K562 (cell line): Measurements from ENCODE around the gene ADAR. TPM values are rescaled to one million over a fixed set of nuclear protein-coding genes. Genes with fewer than 3 reads are reported as not detected.

Experiments
- ARNT ChIP-seq, 2 experiments: fragments of 450-650 bp; IDR thresholded peaks; 2 replicates each; pipeline ENCODE4 v1.6.1; 2016; ENCODE audit warnings: mild to moderate bottlenecking in 1 of 2
- ERF ChIP-seq: fragments of 450-650 bp; formaldehyde crosslinking; IDR thresholded peaks from 2 replicates; pipeline ENCODE4 v1.4.0; 2020; ENCODE audit warnings: mild to moderate bottlenecking, mixed read lengths
- FOXK1 ChIP-seq: sonication (generic); formaldehyde crosslinking; IDR thresholded peaks from 2 replicates; pipeline ENCODE4 v1.8.0; 2022; ENCODE audit warnings: missing genetic modification reagents, mild to moderate bottlenecking, borderline replicate concordance
- GATAD2A ChIP-seq: fragments of 450-650 bp; IDR thresholded peaks from 2 replicates; pipeline ENCODE4 v1.6.1; 2017
- LEF1 ChIP-seq: fragments of 450-650 bp; IDR thresholded peaks from 2 replicates; pipeline ENCODE4 v1.6.1; 2016; ENCODE audit warnings: mild to moderate bottlenecking
- MXI1 ChIP-seq: IDR thresholded peaks from 2 replicates; pipeline ENCODE4 v1.6.1; 2011; ENCODE audit warnings: low read depth, mild to moderate bottlenecking, improper control_type of control experiment, low read length
- NELFE ChIP-seq: IDR thresholded peaks from 2 replicates; pipeline ENCODE4 v1.6.1; 2011; ENCODE audit warnings: mild to moderate bottlenecking; ENCODE audit not compliant: insufficient read depth, insufficient read length
- NRF1 ChIP-seq, 2 experiments: fragments of 450-650 bp; IDR thresholded peaks in 1 of 2; conservative IDR thresholded peaks in 1 of 2; 2 replicates each; pipeline ENCODE4 v1.6.1; 2014; ENCODE audit warnings: mild to moderate bottlenecking in 2 of 2
- PHB ChIP-seq: fragments of 250-450 bp; sonication (Bioruptor Pico); IDR thresholded peaks from 2 replicates; pipeline ENCODE4 v1.5.0; 2021
- SP1 ChIP-seq: sonication (generic); formaldehyde crosslinking; IDR thresholded peaks from 2 replicates; pipeline ENCODE4 v1.8.1; 2022; ENCODE audit warnings: mild to moderate bottlenecking, missing genetic modification reagents
- TEAD1 ChIP-seq, 2 experiments: fragments of 450-650 bp in 1 of 2; sonication (generic) in 1 of 2; formaldehyde crosslinking; IDR thresholded peaks; 2 replicates each; pipeline versions ENCODE4 v1.4.0 to v1.8.0; 2020 to 2022; ENCODE audit warnings: mild to moderate bottlenecking in 2 of 2, missing genetic modification reagents in 1 of 2
- ZNF445 ChIP-seq: fragments of 250-450 bp; sonication (Bioruptor Pico); IDR thresholded peaks from 2 replicates; pipeline ENCODE4 v1.4.0; 2020; ENCODE audit warnings: low read depth, mild to moderate bottlenecking, moderate library complexity
- ZNF57 ChIP-seq: fragments of 450-650 bp; formaldehyde crosslinking; IDR thresholded peaks from 2 replicates; pipeline ENCODE4 v1.4.0; 2020; ENCODE audit warnings: mild to moderate bottlenecking, moderate library complexity
- polyA plus RNA-seq, 8 experiments: library from polyadenylated mRNA; depleted of rRNA in 4 of 8; stranded (reverse) in 5 of 8; unstranded in 3 of 8; fragments of >200 nt; fragmentation: Nextera tagmentation in 2 of 8; fragmentation: Illumina TruSeq in 1 of 8; extraction: Ambion mirVana in 2 of 8; extraction: Trizol in 1 of 8; gene quantifications; 2 replicates each; pipeline versions ENCODE4 v1.2.1 to v1.2.3, GENCODE V29; 2011 to 2014; ENCODE audit warnings: inconsistent platforms in 1 of 8, missing spikeins in 1 of 8
- total RNA-seq, 7 experiments: library from RNA; depleted of rRNA in 6 of 7; stranded (reverse); fragments of >200 nt in 6 of 7; fragmentation: Illumina TruSeq in 2 of 7; extraction: Trizol in 2 of 7; gene quantifications; 2 replicates each; pipeline versions ENCODE4 v1.2.1 to v1.2.3, GENCODE V29; 2011 to 2021; ENCODE audit warnings: low replicate concordance in 1 of 7
- TF ChIP-seq, protein P1 (sequence below), 2 experiments: fragments of 450-650 bp in 1 of 2; sonication (generic) in 1 of 2; formaldehyde crosslinking in 1 of 2; IDR thresholded peaks; 2 replicates each; pipeline versions ENCODE4 v1.7.1 to v1.9.0; 2016 to 2022; ENCODE audit warnings: inconsistent platforms in 1 of 2, mild to moderate bottlenecking in 1 of 2, missing genetic modification reagents in 1 of 2
- TF ChIP-seq, protein P2 (sequence below): IDR thresholded peaks from 2 replicates; pipeline ENCODE4 v1.6.1; 2011; ENCODE audit not compliant: insufficient read length; ENCODE audit errors: extremely low read depth
- TF ChIP-seq, protein P3 (sequence below): sonication (generic); formaldehyde crosslinking; IDR thresholded peaks from 2 replicates; pipeline ENCODE4 v1.8.0; 2022; ENCODE audit warnings: missing genetic modification reagents, mild to moderate bottlenecking, borderline replicate concordance

Gene ADAR
- total and polyA plus RNA-seq, 9 of the 15 experiments (the other 6 are each of a cell fraction or from before 2014, with no cell fraction given), result 30.1 to 123 (median 60.2) TPM

DNA sequence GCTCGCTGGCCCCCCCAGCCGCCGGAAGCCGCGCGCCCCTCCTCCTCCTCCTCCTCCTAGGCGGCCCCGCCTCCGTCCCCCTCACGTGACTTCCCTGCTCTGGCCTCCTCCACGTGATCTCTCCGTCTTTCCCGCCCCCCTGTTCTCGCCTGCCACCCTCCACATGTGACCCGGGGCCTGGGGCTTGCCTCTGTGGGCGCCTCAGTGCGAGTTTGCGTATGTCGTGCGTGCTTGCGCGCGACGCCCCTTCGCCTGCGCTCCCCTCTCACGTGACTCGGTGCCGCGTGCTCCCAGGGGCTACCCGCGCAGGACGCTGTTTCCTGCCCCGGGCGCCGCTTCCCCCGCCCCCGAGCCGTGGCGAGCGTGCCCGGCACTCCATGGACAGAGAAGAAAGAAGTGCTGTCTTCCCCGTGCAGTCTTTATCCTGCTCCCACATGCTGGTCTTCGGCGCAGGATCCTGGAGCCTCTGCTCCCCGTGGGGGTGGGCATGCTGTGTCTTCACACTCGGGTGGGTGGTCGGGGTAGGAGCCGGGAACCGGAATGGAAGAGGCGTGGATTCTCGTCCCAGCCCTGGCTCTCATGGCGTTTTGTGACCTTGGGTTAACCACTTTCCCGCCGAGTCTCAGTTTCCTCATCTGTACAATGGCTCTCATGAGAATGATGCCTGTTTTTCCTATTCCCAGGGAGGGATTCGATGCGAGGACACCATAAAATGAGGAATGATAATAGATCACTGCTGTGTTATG, 49.1 kb downstream of the ADAR start (continued):
- TF ChIP-seq, protein P1, sequence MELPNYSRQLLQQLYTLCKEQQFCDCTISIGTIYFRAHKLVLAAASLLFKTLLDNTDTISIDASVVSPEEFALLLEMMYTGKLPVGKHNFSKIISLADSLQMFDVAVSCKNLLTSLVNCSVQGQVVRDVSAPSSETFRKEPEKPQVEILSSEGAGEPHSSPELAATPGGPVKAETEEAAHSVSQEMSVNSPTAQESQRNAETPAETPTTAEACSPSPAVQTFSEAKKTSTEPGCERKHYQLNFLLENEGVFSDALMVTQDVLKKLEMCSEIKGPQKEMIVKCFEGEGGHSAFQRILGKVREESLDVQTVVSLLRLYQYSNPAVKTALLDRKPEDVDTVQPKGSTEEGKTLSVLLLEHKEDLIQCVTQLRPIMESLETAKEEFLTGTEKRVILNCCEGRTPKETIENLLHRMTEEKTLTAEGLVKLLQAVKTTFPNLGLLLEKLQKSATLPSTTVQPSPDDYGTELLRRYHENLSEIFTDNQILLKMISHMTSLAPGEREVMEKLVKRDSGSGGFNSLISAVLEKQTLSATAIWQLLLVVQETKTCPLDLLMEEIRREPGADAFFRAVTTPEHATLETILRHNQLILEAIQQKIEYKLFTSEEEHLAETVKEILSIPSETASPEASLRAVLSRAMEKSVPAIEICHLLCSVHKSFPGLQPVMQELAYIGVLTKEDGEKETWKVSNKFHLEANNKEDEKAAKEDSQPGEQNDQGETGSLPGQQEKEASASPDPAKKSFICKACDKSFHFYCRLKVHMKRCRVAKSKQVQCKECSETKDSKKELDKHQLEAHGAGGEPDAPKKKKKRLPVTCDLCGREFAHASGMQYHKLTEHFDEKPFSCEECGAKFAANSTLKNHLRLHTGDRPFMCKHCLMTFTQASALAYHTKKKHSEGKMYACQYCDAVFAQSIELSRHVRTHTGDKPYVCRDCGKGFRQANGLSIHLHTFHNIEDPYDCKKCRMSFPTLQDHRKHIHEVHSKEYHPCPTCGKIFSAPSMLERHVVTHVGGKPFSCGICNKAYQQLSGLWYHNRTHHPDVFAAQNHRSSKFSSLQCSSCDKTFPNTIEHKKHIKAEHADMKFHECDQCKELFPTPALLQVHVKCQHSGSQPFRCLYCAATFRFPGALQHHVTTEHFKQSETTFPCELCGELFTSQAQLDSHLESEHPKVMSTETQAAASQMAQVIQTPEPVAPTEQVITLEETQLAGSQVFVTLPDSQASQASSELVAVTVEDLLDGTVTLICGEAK (IDR thresholded peaks at IDR 0.05), result peak; percentile 80
- TF ChIP-seq, protein P1 (CRISPR knock-in tag; IDR thresholded peaks at IDR 0.05), result peak; percentile 65
- TF ChIP-seq SP1 (CRISPR knock-in tag) (peak; percentile 97), ZNF57 (CRISPR knock-in tag) (0 out of 2 replicates have a peak, but pooled peaks have one; percentile 5), FOXK1 (CRISPR knock-in tag) (peak; percentile 84), LEF1 (peak; percentile 85), GATAD2A (peak; percentile 57; the same call in 1 of the 2 replicates), ERF (CRISPR knock-in tag) (peak; percentile 29; the same call in 1 of the 2 replicates), MXI1 (peak; percentile 40; the same call in 1 of the 2 replicates), NELFE (no peak), ARNT (IDR thresholded peaks at IDR 0.05) (no peak), NRF1 (conservative IDR thresholded peaks at IDR 0.05 in 1 of 2, IDR thresholded peaks at IDR 0.05 in 1 of 2) (peak; percentile 90 to 92), TEAD1 (CRISPR knock-in tag; IDR thresholded peaks at IDR 0.05) (peak; percentile 77 to 86; a peak in 3 of 4 replicates), ZNF445 (no peak), PHB (CRISPR knock-in tag) (no peak)
- TF ChIP-seq, protein P2, sequence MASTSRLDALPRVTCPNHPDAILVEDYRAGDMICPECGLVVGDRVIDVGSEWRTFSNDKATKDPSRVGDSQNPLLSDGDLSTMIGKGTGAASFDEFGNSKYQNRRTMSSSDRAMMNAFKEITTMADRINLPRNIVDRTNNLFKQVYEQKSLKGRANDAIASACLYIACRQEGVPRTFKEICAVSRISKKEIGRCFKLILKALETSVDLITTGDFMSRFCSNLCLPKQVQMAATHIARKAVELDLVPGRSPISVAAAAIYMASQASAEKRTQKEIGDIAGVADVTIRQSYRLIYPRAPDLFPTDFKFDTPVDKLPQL, result no peak
- TF ChIP-seq, protein P3, sequence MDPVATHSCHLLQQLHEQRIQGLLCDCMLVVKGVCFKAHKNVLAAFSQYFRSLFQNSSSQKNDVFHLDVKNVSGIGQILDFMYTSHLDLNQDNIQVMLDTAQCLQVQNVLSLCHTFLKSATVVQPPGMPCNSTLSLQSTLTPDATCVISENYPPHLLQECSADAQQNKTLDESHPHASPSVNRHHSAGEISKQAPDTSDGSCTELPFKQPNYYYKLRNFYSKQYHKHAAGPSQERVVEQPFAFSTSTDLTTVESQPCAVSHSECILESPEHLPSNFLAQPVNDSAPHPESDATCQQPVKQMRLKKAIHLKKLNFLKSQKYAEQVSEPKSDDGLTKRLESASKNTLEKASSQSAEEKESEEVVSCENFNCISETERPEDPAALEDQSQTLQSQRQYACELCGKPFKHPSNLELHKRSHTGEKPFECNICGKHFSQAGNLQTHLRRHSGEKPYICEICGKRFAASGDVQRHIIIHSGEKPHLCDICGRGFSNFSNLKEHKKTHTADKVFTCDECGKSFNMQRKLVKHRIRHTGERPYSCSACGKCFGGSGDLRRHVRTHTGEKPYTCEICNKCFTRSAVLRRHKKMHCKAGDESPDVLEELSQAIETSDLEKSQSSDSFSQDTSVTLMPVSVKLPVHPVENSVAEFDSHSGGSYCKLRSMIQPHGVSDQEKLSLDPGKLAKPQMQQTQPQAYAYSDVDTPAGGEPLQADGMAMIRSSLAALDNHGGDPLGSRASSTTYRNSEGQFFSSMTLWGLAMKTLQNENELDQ (CRISPR knock-in tag), result peak; percentile 88; the same call in 1 of the 2 replicates
